ENCODE measurements around the gene GOLIM4.

GOLIM4 gene

GRCh38 chr3:168063122-168063521, 32.6 kb downstream of the GOLIM4 start:
- no peak for TF ChIP-seq USF1 (IDR thresholded peaks at IDR 0.05)
- no peak for TF ChIP-seq NFIC (IDR thresholded peaks at IDR 0.05)
- no peak for TF ChIP-seq MAX (IDR thresholded peaks at IDR 0.05)
- no peak for TF ChIP-seq RAD21 (IDR thresholded peaks at IDR 0.05; ENCODE audit: low read depth)
- TF ChIP-seq EP300 (IDR thresholded peaks at IDR 0.05; ENCODE audit: borderline replicate concordance) = no peak
- TF ChIP-seq TEAD4 (IDR thresholded peaks at IDR 0.05) = no peak
- TF ChIP-seq CEBPB (IDR thresholded peaks at IDR 0.05) = no peak
- TF ChIP-seq CREB1 (IDR thresholded peaks at IDR 0.05; ENCODE audit: low read depth) = no peak
- TF ChIP-seq YY1 (IDR thresholded peaks at IDR 0.05; ENCODE audit: low read depth) = no peak

GRCh38 chr3:168062679-168063078, 33.0 kb downstream of the GOLIM4 start:
- TF ChIP-seq EGR1 (IDR thresholded peaks at IDR 0.05) (no peak), TCF12 (IDR thresholded peaks at IDR 0.05; ENCODE audit: low read depth) (no peak), ZBTB7A (IDR thresholded peaks at IDR 0.05; ENCODE audit: low read depth) (no peak), CREB1 (IDR thresholded peaks at IDR 0.05; ENCODE audit: low read depth) (no peak), TEAD4 (IDR thresholded peaks at IDR 0.05) (no peak), MAX (IDR thresholded peaks at IDR 0.05) (no peak), YY1 (IDR thresholded peaks at IDR 0.05; ENCODE audit: low read depth) (no peak), EP300 (IDR thresholded peaks at IDR 0.05; ENCODE audit: borderline replicate concordance) (no peak), USF1 (IDR thresholded peaks at IDR 0.05) (no peak), CEBPB (IDR thresholded peaks at IDR 0.05) (no peak), RAD21 (IDR thresholded peaks at IDR 0.05; ENCODE audit: low read depth) (no peak), FOXM1 (IDR thresholded peaks at IDR 0.05; ENCODE audit: borderline replicate concordance, low read depth) (no peak), REST (IDR thresholded peaks at IDR 0.05; ENCODE audit: low read depth) (no peak), NFIC (IDR thresholded peaks at IDR 0.05) (no peak), TAF1 (IDR thresholded peaks at IDR 0.05; ENCODE audit: low read depth) (no peak)

- TF ChIP-seq TAF1 (IDR thresholded peaks at IDR 0.05; ENCODE audit: low read depth) (no peak), MAX (IDR thresholded peaks at IDR 0.05) (no peak), TEAD4 (IDR thresholded peaks at IDR 0.05) (no peak), NFIC (IDR thresholded peaks at IDR 0.05) (no peak)
Observed at GRCh38 chr3:168061332-168061996, 34.3 kb downstream of the GOLIM4 start.

- TF ChIP-seq YY1 (IDR thresholded peaks at IDR 0.05; ENCODE audit: low read depth) = no peak
- no peak for TF ChIP-seq FOXM1 (IDR thresholded peaks at IDR 0.05; ENCODE audit: borderline replicate concordance, low read depth)
- TF ChIP-seq ZBTB7A (IDR thresholded peaks at IDR 0.05; ENCODE audit: low read depth) = no peak
- no peak for TF ChIP-seq TCF12 (IDR thresholded peaks at IDR 0.05; ENCODE audit: low read depth)
- TF ChIP-seq NFIC (IDR thresholded peaks at IDR 0.05) = no peak
- no peak for TF ChIP-seq REST (IDR thresholded peaks at IDR 0.05; ENCODE audit: low read depth)
- TF ChIP-seq MAX (IDR thresholded peaks at IDR 0.05) = no peak
- no peak for TF ChIP-seq CEBPB (IDR thresholded peaks at IDR 0.05)
- TF ChIP-seq CREB1 (IDR thresholded peaks at IDR 0.05; ENCODE audit: low read depth) = no peak
- TF ChIP-seq RAD21 (IDR thresholded peaks at IDR 0.05; ENCODE audit: low read depth) = no peak
- TF ChIP-seq EP300 (IDR thresholded peaks at IDR 0.05; ENCODE audit: borderline replicate concordance) = no peak
- TF ChIP-seq TAF1 (IDR thresholded peaks at IDR 0.05; ENCODE audit: low read depth) = no peak
- TF ChIP-seq EGR1 (IDR thresholded peaks at IDR 0.05) = no peak
- no peak for TF ChIP-seq TEAD4 (IDR thresholded peaks at IDR 0.05)
- TF ChIP-seq USF1 (IDR thresholded peaks at IDR 0.05) = no peak
Observed at GRCh38 chr3:168060317-168060716, 35.4 kb downstream of the GOLIM4 start.

GRCh38 chr3:168058481-168058880, 37.2 kb downstream of the GOLIM4 start:
- TF ChIP-seq FOXM1 (IDR thresholded peaks at IDR 0.05; ENCODE audit: borderline replicate concordance, low read depth) = no peak
- TF ChIP-seq YY1 (IDR thresholded peaks at IDR 0.05; ENCODE audit: low read depth) = no peak
- TF ChIP-seq REST (IDR thresholded peaks at IDR 0.05; ENCODE audit: low read depth) = no peak
- no peak for TF ChIP-seq RAD21 (IDR thresholded peaks at IDR 0.05; ENCODE audit: low read depth)
- no peak for TF ChIP-seq CREB1 (IDR thresholded peaks at IDR 0.05; ENCODE audit: low read depth)

All from Ishikawa (cell line).